Upper lobe of left lung (tissue), 6 donors: ENCODE measurements around the gene TIGD3. TPM values are rescaled to one million over a fixed set of nuclear protein-coding genes. Genes with fewer than 3 reads are reported as not detected.

Experiments used
- ATAC-seq, 2 donors: fragments of 200-7000 bp; cut with Tn5 transposase; one replicate each; pipeline ENCODE4 v1.9.1; 2022; ENCODE audit warnings: mild to moderate bottlenecking in 2 of 2, moderate library complexity in 2 of 2; ENCODE audit not compliant: low FRiP score in 2 of 2
- DNase-seq, 2 donors: peaks; one replicate each; pipeline ENCODE4 v3.0.0-alpha.2; 2019 to 2020
- H3K27ac ChIP-seq, 4 donors: fragments of 200-600 bp; sonication (generic); one replicate each; pipeline ENCODE4 v1.5.1; 2016 to 2019
- H3K27me3 ChIP-seq, 4 donors: fragments of 200-600 bp; sonication (generic); one replicate each; pipeline ENCODE4 v1.5.1; 2017 to 2019
- H3K36me3 ChIP-seq, 4 donors: fragments of 200-600 bp; sonication (generic); one replicate each; pipeline ENCODE4 v1.5.1; 2016 to 2019
- H3K4me1 ChIP-seq, 4 donors: fragments of 200-600 bp; sonication (generic); one replicate each; pipeline ENCODE4 v1.5.1; 2018 to 2019
- H3K4me3 ChIP-seq, 4 donors: fragments of 200-600 bp; sonication (generic); one replicate each; pipeline ENCODE4 v1.5.1; 2017 to 2019; ENCODE audit warnings: mild to moderate bottlenecking in 2 of 4, moderate library complexity in 1 of 4
- H3K9me3 ChIP-seq, 4 donors: fragments of 200-600 bp; sonication (generic); one replicate each; pipeline ENCODE4 v1.5.1; 2018 to 2019
- CTCF ChIP-seq, 6 experiments: fragments of 450-650 bp in 4 of 6; fragments of 200-600 bp in 2 of 6; sonication (generic) in 2 of 6; IDR thresholded peaks; one replicate each; pipeline ENCODE4 v1.5.1; 2016 to 2019; ENCODE audit warnings: antibody characterized with exemption in 6 of 6
- EP300 ChIP-seq, 4 donors: sonication (generic); formaldehyde crosslinking; IDR thresholded peaks; one replicate each; pipeline ENCODE4 v1.5.1; 2017; ENCODE audit warnings: antibody characterized with exemption in 4 of 4, control low read depth in 2 of 4
- POLR2A ChIP-seq, 4 donors: fragments of 450-650 bp; IDR thresholded peaks; one replicate each; pipeline ENCODE4 v1.5.1; 2016 to 2017; ENCODE audit warnings: antibody characterized with exemption in 4 of 4, mild to moderate bottlenecking in 2 of 4
- POLR2AphosphoS5 ChIP-seq, 2 donors: sonication (generic); formaldehyde crosslinking; IDR thresholded peaks; one replicate each; pipeline ENCODE4 v1.5.1; 2017; ENCODE audit warnings: antibody characterized with exemption in 2 of 2
- WGBS, 2 donors: methylation state at CpG; one replicate each; pipeline ENCODE4 v1.1.5; 2017 to 2018; 5-methylcytosine and 5-hydroxymethylcytosine counted together
- total RNA-seq, 6 donors: library from RNA; depleted of rRNA in 4 of 6; stranded (reverse); fragments of >200 nt in 4 of 6; gene quantifications; one replicate each; pipeline versions ENCODE4 v1.1.0 to v1.2.1, GENCODE V29; 2016 to 2021
- donor health status: DM: no; HTN: no; CAD: no; lungs with moderate emphysema.
- donor health status: DM: no; HTN: yes; CAD: no; lungs with severe emphysema.

TIGD3 gene
- under 1 TPM in 4 of 6 donors, not detected in 2; 0.15 to 0.51 (median 0.35) TPM for total RNA-seq

GRCh38 chr11:65354265-65355012 is at the start of gene TIGD3:
TIGD3 (plus strand) TSS chr11:65354751; CDS start chr11:65355809, 1,058 bp downstream.
- Histone ChIP-seq H3K27me3 (no peaks in the 10 kb centered on the region), H3K27ac (peak within 1 kb of the TSS; percentile 28 to 81 (median 47)), H3K9me3 (no peaks in the 10 kb centered on the region), H3K4me3 (peak within 1 kb of the TSS; percentile 48 to 93 (median 84)), H3K36me3 (peaks cover 7 to 40% (median 28%) of the 10 kb centered on the region in 4 donors), H3K4me1 (peaks cover 16 to 22% (median 21%) of the 10 kb centered on the region in 4 donors)
- ATAC-seq, result peak; percentile 95 to 98
- TF ChIP-seq POLR2A (IDR thresholded peaks at IDR 0.05) (peak in 2 of 4 donors; percentile 50 to 82), EP300 (IDR thresholded peaks at IDR 0.05) (no peak), CTCF (IDR thresholded peaks at IDR 0.05) (peak in 2 of 6 experiments; percentile 5 to 8), POLR2AphosphoS5 (IDR thresholded peaks at IDR 0.05) (peak in 1 of 2 donors; percentile 32)
- DNase-seq, result peak; percentile 97 to 99
- 1% methylated on average over 9 to 37 of the region's 79 CpGs for WGBS, 2 donors

- H3K4me3 ChIP-seq, result no peak overlapping the region
- H3K27me3 ChIP-seq, result no peaks in the 10 kb centered on the region
- DNase-seq, result peak in 1 of 2 donors; percentile 52
- TF ChIP-seq POLR2AphosphoS5 (IDR thresholded peaks at IDR 0.05) (no peak), EP300 (IDR thresholded peaks at IDR 0.05) (no peak), POLR2A (IDR thresholded peaks at IDR 0.05) (no peak)
- H3K27ac ChIP-seq, result peak overlapping the region in 2 of 4 donors; percentile 18 to 40
- ATAC-seq, result no peak
- WGBS, 2 donors, result 68 to 69% methylated on average over 17 of the region's 17 CpGs
- H3K36me3 ChIP-seq, result peaks cover 0 to 6% (median 0%) of the 10 kb centered on the region in 4 donors
- no peaks in the 10 kb centered on the region for H3K9me3 ChIP-seq
- peaks cover 39 to 56% (median 43%) of the 10 kb centered on the region in 4 donors for H3K4me1 ChIP-seq
Observed at GRCh38 chr11:65305501-65306268, 48.9 kb upstream of the TIGD3 start.

- Histone ChIP-seq H3K27me3 (no peaks in the 10 kb centered on the region), H3K4me1 (peaks cover 41 to 52% (median 45%) of the 10 kb centered on the region in 4 donors), H3K4me3 (no peak overlapping the region), H3K27ac (peak overlapping the region; percentile 27 to 75 (median 69)), H3K36me3 (peaks cover 0 to 6% (median 0%) of the 10 kb centered on the region in 4 donors), H3K9me3 (no peaks in the 10 kb centered on the region)
- no peak for TF ChIP-seq POLR2A (IDR thresholded peaks at IDR 0.05)
- TF ChIP-seq CTCF (IDR thresholded peaks at IDR 0.05), result no peak
- TF ChIP-seq POLR2AphosphoS5 (IDR thresholded peaks at IDR 0.05), result no peak
- TF ChIP-seq EP300 (IDR thresholded peaks at IDR 0.05), result no peak
- WGBS, 2 donors, result 86 to 89% methylated on average over 6 of the region's 6 CpGs
- DNase-seq (no peak), ATAC-seq (no peak)
Observed at GRCh38 chr11:65307298-65308229, 47.0 kb upstream of the TIGD3 start.

GRCh38 chr11:65308281-65308891 is 46.2 kb upstream of the TIGD3 start:
- TF ChIP-seq EP300 (IDR thresholded peaks at IDR 0.05), result peak in 1 of 4 donors; percentile 23
- no peak for TF ChIP-seq POLR2A (IDR thresholded peaks at IDR 0.05)
- peak; percentile 37 to 40 for TF ChIP-seq POLR2AphosphoS5 (IDR thresholded peaks at IDR 0.05)
- TF ChIP-seq CTCF (IDR thresholded peaks at IDR 0.05), result peak in 1 of 6 experiments; percentile 15
- Histone ChIP-seq H3K27ac (peak overlapping the region; percentile 27 to 75 (median 69)), H3K4me1 (peaks cover 41 to 52% (median 49%) of the 10 kb centered on the region in 4 donors), H3K9me3 (no peaks in the 10 kb centered on the region), H3K27me3 (no peaks in the 10 kb centered on the region), H3K36me3 (peaks cover 0 to 6% (median 0%) of the 10 kb centered on the region in 4 donors), H3K4me3 (no peak overlapping the region)
- ATAC-seq (peak; percentile 37 to 52), DNase-seq (peak; percentile 32 to 64)
- WGBS, 2 donors, result 2 to 8% methylated on average over 5 to 7 of the region's 7 CpGs
